Activated CD8-positive, alpha-beta memory T cell treated with anti-CD3 and anti-CD28 coated beads, Interleukin-2, amount 50 U/mL, for 48 hours (primary cell): Measurements from ENCODE around the gene ARL17A.
A peak's percentile ranks its signal among the peaks of the same experiment; 100 is the strongest.
"Not testable (repeated sequence)": the region's sequence is repeated elsewhere in the genome, so short reads cannot be mapped to it uniquely, and the experiment has no call there.

Source experiments
- DNase-seq: peaks from one replicate; pipeline ENCODE4 v3.0.0-alpha.2; 2020

The ARL17A gene

GRCh38 chr17:46579083-46580075 is at the start of gene ARL17A:
TSS of gene ARL17A (minus strand) at chr17:46579691. CDS start at chr17:46576322, 3,369 bp downstream.
- peak; percentile 77 for DNase-seq

DNA sequence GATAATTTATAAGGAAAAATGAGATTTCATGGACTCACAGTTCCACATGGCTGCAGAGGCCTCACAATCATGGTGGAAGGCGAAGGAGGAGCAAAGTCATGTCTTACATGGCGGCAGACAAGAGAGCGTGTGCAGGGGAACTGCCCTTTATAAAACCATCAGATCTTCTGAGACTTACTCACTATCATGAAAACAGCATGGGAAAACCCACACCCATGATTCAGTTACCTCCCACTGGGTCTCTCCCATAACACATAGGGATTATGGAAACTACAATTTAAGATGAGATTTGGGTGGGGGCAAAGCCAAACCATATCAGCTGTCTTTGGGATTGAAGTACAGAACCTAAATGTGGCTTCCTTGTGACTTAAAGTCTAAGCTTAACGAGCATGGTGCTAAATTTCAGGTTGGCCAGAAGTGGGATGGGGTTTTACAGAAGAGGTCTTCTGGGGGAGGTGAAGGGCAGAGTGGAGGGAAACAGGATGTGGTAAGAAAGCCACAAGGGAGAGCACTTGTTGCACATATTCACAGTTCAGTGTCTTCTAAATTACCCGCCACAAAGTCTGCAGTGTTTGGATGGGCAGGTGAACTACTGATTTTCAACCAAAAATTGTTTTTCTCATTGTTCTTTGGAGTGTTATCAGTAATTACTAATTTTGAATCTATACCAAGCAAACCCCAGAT is 49.4 kb upstream of the ARL17A start:
- DNase-seq = not testable (repeated sequence)

GRCh38 chr17:46627452-46627851 is 48.0 kb upstream of the ARL17A start:
- DNase-seq = not testable (repeated sequence)

- DNase-seq = not testable (repeated sequence)
Observed at GRCh38 chr17:46624726-46625125, 45.2 kb upstream of the ARL17A start.

DNA sequence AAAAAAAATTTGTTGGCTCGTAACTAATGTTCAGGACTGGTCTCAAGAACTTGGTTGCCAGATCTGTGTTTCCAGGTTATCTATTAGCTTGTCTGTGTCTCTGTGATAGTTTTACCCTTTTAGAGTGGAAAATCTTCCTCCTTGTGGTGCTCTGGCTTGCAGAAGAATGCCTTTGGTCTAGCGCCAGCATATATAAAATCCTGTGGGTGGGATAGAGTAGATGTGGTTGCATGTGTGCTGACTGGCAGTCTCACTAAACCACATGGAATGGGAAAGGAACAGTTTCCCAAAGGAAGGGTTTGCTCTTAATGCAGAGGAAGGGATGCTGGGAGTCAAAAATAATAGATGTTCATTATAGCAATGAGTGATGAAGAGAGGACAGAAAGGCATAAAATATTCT is 44.3 kb upstream of the ARL17A start:
- DNase-seq = not testable (repeated sequence)

DNA sequence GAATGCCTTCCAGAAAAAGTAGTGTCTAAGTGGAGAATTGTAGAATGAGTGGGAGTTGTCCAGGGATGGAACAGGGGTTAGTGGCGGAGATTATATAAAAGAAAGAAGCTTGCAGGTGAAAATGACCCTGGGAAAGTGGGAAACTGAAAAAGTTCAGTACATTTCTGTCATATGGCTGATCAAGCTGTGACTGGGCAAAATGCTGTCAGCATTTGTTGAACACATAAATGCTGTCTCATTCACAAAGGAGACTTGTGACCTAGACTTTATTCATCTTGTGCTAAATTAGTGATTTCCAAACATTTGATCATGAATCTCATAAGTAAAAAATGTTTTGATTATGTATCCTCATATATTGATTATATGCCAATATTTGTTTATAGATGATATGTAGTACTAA is 39.5 kb upstream of the ARL17A start:
- DNase-seq = not testable (repeated sequence)

DNA sequence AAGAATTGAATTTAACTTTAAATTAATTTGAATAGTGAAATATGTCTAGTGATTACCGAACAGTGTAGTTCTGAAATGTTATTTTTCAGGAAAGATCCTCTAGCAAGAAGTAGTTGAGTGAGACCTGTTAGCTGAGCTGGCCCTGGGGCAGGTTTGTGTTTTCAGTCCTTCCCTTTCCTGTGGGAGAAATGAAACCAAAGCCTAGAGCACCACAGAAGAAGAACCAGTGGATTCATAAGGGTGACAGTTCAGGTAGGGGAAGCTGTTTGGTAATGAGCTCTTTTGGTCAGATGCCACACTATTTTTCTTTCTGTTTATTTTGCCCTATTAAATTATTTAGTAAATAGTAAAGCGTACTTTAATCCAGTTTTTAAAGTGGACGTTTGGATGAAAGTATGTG is 37.6 kb upstream of the ARL17A start:
- DNase-seq = not testable (repeated sequence)

- not testable (repeated sequence) for DNase-seq
Observed at GRCh38 chr17:46613876-46614275, 34.4 kb upstream of the ARL17A start.

GRCh38 chr17:46611304-46611703 is 31.8 kb upstream of the ARL17A start:
- not testable (repeated sequence) for DNase-seq

DNA sequence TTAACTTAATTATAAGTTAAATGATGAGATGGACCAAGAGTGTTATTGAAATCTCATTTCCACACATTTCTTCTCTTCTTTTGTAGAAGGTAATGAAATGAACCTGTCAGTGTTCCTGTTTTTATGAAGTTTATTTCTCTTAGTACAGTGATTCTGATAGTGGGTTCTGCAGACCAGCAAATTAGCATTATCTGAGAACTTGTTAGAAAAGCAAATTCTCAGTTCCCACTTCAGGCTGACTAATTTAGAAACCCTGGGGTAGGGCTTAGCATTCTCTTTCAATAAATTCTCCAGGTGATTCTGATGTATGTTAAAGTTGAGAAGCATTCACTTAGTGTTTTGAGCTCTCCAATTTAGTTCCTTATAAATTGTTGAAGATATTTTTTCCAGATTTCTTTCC is 23.6 kb upstream of the ARL17A start:
- not testable (repeated sequence) for DNase-seq

GRCh38 chr17:46600767-46601166 is 21.3 kb upstream of the ARL17A start:
- not testable (repeated sequence) for DNase-seq

DNA sequence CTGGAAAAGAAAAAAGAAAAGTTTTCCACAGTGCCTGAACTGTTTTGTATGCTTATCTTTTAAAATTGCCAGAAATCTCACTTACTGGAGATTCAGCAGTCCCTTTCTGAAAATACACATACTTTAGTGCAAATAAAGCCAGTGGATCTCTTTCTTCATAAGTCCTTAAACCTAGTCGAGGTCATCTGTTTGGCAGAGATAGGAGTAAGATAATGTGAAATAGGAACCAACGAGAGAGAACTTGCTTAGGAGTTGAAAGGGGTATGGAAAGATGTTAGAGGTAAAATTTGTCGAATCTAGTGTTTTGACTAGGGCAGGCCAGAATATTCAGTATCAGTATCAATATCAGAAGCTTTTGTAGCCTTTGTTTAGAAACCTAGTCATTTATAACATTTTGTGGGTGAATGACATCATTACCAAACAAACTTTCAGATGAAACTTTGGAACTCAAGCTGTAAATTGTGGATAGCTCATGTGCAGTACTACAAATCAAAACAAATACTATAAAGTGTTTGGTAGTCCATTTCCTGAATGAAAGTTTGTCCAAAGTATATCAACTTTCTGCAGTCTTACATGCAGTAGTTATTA is 18.9 kb upstream of the ARL17A start:
- not testable (repeated sequence) for DNase-seq

DNA sequence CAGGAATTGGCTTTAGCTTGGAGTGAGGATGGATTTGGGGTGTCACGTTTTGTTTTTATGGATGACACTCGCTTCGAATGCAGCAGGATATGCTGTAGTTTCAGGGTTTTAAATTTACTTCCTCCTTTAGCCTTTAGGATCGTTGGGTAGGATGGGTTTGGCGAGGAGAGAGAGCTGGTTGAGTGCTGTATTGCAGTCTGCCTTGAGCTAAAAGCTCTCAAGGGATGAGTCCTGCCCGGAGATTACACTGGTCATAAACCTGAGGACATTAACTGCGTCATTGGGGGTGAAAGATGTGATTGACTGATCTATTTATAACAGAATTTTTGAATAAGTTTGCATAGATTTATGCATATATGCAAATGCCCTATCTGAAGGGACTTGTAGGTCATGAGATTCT is 11.8 kb upstream of the ARL17A start:
- DNase-seq = not testable (repeated sequence)

GRCh38 chr17:46590157-46591146 is 11.0 kb upstream of the ARL17A start, which contains the start of gene NSF:
TSS of gene NSF (plus strand) at chr17:46590669. CDS start at chr17:46590776, 107 bp downstream.
- DNase-seq = not testable (repeated sequence)

GRCh38 chr17:46585444-46585843 is 6.0 kb upstream of the ARL17A start:
- DNase-seq = not testable (repeated sequence)

DNA sequence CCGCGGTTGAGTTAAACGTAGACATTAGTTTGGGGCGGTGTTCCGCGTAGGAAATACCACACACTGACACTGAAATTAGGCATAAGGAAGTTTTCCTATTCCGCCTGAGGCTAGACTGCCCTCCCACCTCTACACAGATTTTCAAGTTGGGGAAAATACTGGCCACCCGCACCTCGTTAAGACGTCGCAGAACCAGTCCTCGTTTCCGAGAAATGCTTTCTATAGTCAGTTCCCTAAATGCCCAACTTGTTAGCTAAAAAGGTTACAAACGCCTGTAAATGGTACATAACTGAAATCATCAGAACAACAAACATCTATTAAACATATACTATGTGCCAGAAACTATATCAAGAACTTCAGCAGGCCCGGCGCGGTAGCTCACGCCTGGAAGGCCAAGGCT is 591 bp upstream of the ARL17A start:
- not testable (repeated sequence) for DNase-seq

DNA sequence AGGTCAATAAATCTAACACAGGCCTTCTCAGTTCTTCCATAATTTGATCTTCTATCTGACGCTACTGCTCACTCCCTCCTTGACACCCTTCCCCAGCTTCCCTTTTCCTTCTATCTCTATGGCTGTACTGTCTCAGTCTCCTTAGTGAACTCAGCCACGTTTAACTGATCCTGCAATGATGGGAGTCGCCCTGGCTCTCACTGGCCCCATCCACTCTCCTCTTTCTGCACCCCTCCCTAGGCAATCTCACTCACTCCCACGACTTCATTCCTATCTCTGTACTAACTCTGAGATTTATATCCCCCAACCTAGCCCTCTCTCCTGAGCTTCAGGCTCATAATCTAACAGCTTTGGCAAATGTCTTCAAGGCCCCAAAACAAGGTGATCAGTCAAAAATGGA is 7.7 kb downstream of the ARL17A start:
- DNase-seq = not testable (repeated sequence)

DNA sequence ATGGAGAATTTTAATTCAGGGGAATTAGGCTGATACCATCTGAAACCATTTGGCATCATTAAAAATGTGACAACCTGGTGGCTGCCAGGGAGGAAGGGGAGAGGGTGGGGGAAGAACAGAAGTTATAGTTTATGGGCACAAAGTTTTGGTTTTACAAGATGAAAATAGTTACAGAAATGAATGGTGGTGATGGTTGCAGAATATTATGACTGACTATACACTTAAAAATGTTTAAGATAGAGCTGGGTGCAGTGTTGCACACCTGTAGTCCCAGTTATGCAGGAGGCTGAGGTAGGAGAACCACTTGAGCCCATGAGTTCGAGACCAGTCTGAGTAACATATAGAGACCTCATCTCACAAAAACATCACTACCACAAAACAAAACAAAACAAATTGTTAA is 12.5 kb downstream of the ARL17A start:
- DNase-seq = not testable (repeated sequence)

- DNase-seq = not testable (repeated sequence)
Observed at GRCh38 chr17:46566284-46566683, 13.2 kb downstream of the ARL17A start.

DNA sequence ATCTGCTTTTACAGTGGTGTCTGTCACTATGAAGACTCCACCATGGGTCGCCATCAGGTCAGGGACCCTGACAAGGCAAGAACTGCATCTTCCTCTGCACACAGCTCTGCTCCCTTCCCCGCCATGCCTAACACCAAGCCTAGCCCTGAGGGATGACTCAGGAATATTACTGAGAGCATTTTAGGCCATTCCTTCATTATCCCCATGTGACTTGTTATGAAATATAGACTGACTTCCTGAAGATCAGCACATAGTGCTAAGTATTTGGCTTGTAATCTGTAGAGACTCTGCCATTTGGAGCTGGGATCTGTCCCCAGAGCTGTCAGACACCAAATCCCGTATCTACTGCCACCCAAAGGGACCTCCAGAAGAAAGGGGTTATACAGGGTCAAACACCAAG is 19.4 kb downstream of the ARL17A start:
- DNase-seq = not testable (repeated sequence)

- not testable (repeated sequence) for DNase-seq
Observed at GRCh38 chr17:46559155-46559554, 20.3 kb downstream of the ARL17A start.

DNA sequence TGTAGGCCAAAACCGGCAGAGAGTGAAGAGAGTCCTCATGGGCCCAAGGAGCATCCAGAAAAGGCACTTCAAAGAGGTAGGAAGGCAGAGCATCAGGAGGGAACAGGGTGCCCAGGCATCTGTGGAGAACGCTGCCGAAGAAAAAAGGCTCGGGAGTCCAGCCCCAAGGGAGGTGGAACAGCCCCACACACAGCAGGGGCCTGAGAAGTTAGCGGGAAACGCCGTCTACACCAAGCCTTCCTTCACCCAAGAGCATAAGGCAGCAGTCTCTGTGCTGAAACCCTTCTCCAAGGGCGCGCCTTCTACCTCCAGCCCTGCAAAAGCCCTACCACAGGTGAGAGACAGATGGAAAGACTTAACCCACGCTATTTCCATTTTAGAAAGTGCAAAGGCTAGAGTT is 30.9 kb downstream of the ARL17A start:
- DNase-seq = not testable (repeated sequence)
